ENCODE measurements around the gene RCL1. TPM values are rescaled to one million over a fixed set of nuclear protein-coding genes. Genes with fewer than 3 reads are reported as not detected.

The RCL1 gene
- total and polyA plus RNA-seq, 2 of the 13 experiments (the other 11 are each of a cell fraction or from before 2014, with no cell fraction given) = 22.3 to 31.6 TPM

- TF ChIP-seq, protein P1, sequence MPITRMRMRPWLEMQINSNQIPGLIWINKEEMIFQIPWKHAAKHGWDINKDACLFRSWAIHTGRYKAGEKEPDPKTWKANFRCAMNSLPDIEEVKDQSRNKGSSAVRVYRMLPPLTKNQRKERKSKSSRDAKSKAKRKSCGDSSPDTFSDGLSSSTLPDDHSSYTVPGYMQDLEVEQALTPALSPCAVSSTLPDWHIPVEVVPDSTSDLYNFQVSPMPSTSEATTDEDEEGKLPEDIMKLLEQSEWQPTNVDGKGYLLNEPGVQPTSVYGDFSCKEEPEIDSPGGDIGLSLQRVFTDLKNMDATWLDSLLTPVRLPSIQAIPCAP (CRISPR knock-in tag; IDR thresholded peaks at IDR 0.05; ENCODE audit: low read depth) = no peak
- TF ChIP-seq NONO (IDR thresholded peaks at IDR 0.05) (no peak), NONO (CRISPR knock-in tag; conservative IDR thresholded peaks at IDR 0.05) (peak; percentile 78; the same call in 1 of the 2 replicates), ZNF768 (CRISPR knock-in tag; IDR thresholded peaks at IDR 0.05) (no peak; the same call in 1 of the 2 replicates), ESRRA (CRISPR knock-in tag; IDR thresholded peaks at IDR 0.05; ENCODE audit: low read depth) (0 out of 2 replicates have a peak, but pooled peaks have one; percentile 26), PLRG1 (conservative IDR thresholded peaks at IDR 0.05) (no peak), ZNF674 (CRISPR knock-in tag; IDR thresholded peaks at IDR 0.05; ENCODE audit: low read depth) (no peak), ZNF274 (CRISPR knock-in tag; IDR thresholded peaks at IDR 0.05) (no peak; the same call in 1 of the 2 replicates), ZNF605 (CRISPR knock-in tag; IDR thresholded peaks at IDR 0.05) (no peak), ELF1 (CRISPR knock-in tag; IDR thresholded peaks at IDR 0.05) (peak; percentile 77), NFIB (CRISPR knock-in tag; IDR thresholded peaks at IDR 0.05; ENCODE audit: borderline replicate concordance) (no peak), CREB3 (CRISPR knock-in tag; IDR thresholded peaks at IDR 0.05) (no peak), MIER2 (CRISPR knock-in tag; IDR thresholded peaks at IDR 0.05) (no peak), TRIM24 (CRISPR knock-in tag; IDR thresholded peaks at IDR 0.05) (no peak), BRCA1 (CRISPR knock-in tag; IDR thresholded peaks at IDR 0.05) (peak; percentile 55; the same call in 1 of the 2 replicates), DR1 (CRISPR knock-in tag; IDR thresholded peaks at IDR 0.05) (peak; percentile 58; the same call in 1 of the 2 replicates), NFRKB (IDR thresholded peaks at IDR 0.05) (no peak), JUND (CRISPR knock-in tag; IDR thresholded peaks at IDR 0.05) (no peak), CENPT (CRISPR knock-in tag; IDR thresholded peaks at IDR 0.05; ENCODE audit: low read depth) (no peak), ZNF224 (CRISPR knock-in tag; IDR thresholded peaks at IDR 0.05) (no peak), ZXDC (CRISPR knock-in tag; IDR thresholded peaks at IDR 0.05) (peak; percentile 59; the same call in 1 of the 2 replicates), KDM2A (CRISPR knock-in tag; IDR thresholded peaks at IDR 0.05; ENCODE audit: borderline replicate concordance, low read depth) (peak; percentile 76), ZNF724P (CRISPR knock-in tag; IDR thresholded peaks at IDR 0.05; ENCODE audit: borderline replicate concordance) (peak; percentile 47; the same call in 1 of the 2 replicates)
- TF ChIP-seq, protein P2, sequence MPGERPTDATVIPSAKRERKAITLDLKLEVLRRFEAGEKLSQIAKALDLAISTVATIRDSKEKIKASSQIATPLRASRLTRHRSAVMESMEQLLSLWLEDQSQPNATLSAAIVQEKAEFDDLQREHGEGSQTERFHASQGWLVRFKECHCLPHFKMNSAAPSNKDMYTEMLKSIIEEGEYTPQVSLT (CRISPR knock-in tag; IDR thresholded peaks at IDR 0.05; ENCODE audit: borderline replicate concordance, low read depth) = no peak
- TF ChIP-seq, protein P3, sequence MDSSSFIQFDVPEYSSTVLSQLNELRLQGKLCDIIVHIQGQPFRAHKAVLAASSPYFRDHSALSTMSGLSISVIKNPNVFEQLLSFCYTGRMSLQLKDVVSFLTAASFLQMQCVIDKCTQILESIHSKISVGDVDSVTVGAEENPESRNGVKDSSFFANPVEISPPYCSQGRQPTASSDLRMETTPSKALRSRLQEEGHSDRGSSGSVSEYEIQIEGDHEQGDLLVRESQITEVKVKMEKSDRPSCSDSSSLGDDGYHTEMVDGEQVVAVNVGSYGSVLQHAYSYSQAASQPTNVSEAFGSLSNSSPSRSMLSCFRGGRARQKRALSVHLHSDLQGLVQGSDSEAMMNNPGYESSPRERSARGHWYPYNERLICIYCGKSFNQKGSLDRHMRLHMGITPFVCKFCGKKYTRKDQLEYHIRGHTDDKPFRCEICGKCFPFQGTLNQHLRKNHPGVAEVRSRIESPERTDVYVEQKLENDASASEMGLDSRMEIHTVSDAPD (CRISPR knock-in tag; IDR thresholded peaks at IDR 0.05) = no peak
Observed at GRCh38 chr9:4792572-4793458, at the start of gene RCL1 (continued).

Measured in HepG2 (cell line).